ENCODE results near the gene HEG1. TPM values are rescaled to one million over a fixed set of nuclear protein-coding genes. Genes with fewer than 3 reads are reported as not detected.

The HEG1 gene
- polyA plus RNA-seq, 3 donors, result 0.28 to 4.2 (median 0.69) TPM

GRCh38 chr3:124935794-124936542 is 119.8 kb downstream of the HEG1 start:
- H3K27me3 ChIP-seq (ENCODE audit: control insufficient read depth in 2 of 2, insufficient read depth in 2 of 2, low read length in 2 of 2), result no peaks in the 10 kb centered on the region
- intact Hi-C loops (cut with micrococcal nuclease), result no loop called here
- WGBS (ENCODE audit: insufficient coverage), result no CpG with 5 or more reads among the region's 5 CpGs

GRCh38 chr3:124935264-124935663 is 120.5 kb downstream of the HEG1 start:
- no peak for DNase-seq
- Histone ChIP-seq H3K9ac (ENCODE audit: insufficient read depth, low read length, poor library complexity, severe bottlenecking) (no peak overlapping the region), H3K79me2 (ENCODE audit: insufficient read depth, low read length) (no peaks in the 10 kb centered on the region), H3K27me3 (ENCODE audit: control insufficient read depth in 2 of 2, insufficient read depth in 2 of 2, low read length in 2 of 2) (no peaks in the 10 kb centered on the region), H4K20me1 (ENCODE audit: insufficient read depth, low read length) (no peaks in the 10 kb centered on the region), H3K4me1 (ENCODE audit: control insufficient read depth in 1 of 2, insufficient read depth in 2 of 2, low read length in 2 of 2) (no peaks in the 10 kb centered on the region), H3K27ac (ENCODE audit: low read depth in 1 of 2, low read length in 2 of 2) (no peak overlapping the region), H2AFZ (ENCODE audit: insufficient read depth, low read depth, low read length, poor library complexity, severe bottlenecking) (no peak overlapping the region), H3K36me3 (replicated peaks in 1 of 2; ENCODE audit: control insufficient read depth in 1 of 2, insufficient read depth in 2 of 2, low read length in 2 of 2) (no peaks in the 10 kb centered on the region), H3K9me3 (replicated peaks in 1 of 2; ENCODE audit: control insufficient read depth in 1 of 2, insufficient read depth in 1 of 2, low read length in 2 of 2) (no peaks in the 10 kb centered on the region), H3K4me3 (replicated peaks in 1 of 3; ENCODE audit: low read depth in 2 of 3, low read length in 3 of 3) (no peak overlapping the region), H3K4me2 (replicated peaks; ENCODE audit: extremely low read depth, low read length, poor library complexity, severe bottlenecking) (no peak overlapping the region)
- Mint-ChIP-seq H3K27me3 (ENCODE audit: low read depth in 3 of 3) (peaks cover 0 to 12% (median 5%) of the 10 kb centered on the region in 3 donors), H3K36me3 (no peaks in the 10 kb centered on the region), H3K4me1 (peaks cover 3% of the 10 kb centered on the region), H3K4me3 (no peak overlapping the region), H3K27ac (no peak overlapping the region), H3K9me3 (peaks cover 0 to 3% (median 0%) of the 10 kb centered on the region in 7 donors)
- intact Hi-C loops (cut with micrococcal nuclease), result no loop called here
- TF ChIP-seq CTCF (IDR thresholded peaks at IDR 0.05), result no peak

More at GRCh38 chr3:124935794-124936542, 119.8 kb downstream of the HEG1 start:
- Mint-ChIP-seq H3K9me3 (peaks cover 0 to 3% (median 0%) of the 10 kb centered on the region in 7 donors), H3K4me1 (peaks cover 3% of the 10 kb centered on the region), H3K36me3 (no peaks in the 10 kb centered on the region), H3K27ac (peak overlapping the region in 1 of 7 donors; percentile 26), H3K4me3 (no peak overlapping the region), H3K27me3 (ENCODE audit: low read depth in 3 of 3) (peaks cover 0 to 12% (median 5%) of the 10 kb centered on the region in 3 donors)
- Histone ChIP-seq H2AFZ (ENCODE audit: insufficient read depth, low read depth, low read length, poor library complexity, severe bottlenecking) (no peak overlapping the region), H3K4me3 (replicated peaks in 1 of 3; ENCODE audit: low read depth in 2 of 3, low read length in 3 of 3) (no peak overlapping the region), H3K4me1 (ENCODE audit: control insufficient read depth in 1 of 2, insufficient read depth in 2 of 2, low read length in 2 of 2) (no peaks in the 10 kb centered on the region), H3K9ac (ENCODE audit: insufficient read depth, low read length, poor library complexity, severe bottlenecking) (no peak overlapping the region), H3K9me3 (replicated peaks in 1 of 2; ENCODE audit: control insufficient read depth in 1 of 2, insufficient read depth in 1 of 2, low read length in 2 of 2) (no peaks in the 10 kb centered on the region), H3K4me2 (replicated peaks; ENCODE audit: extremely low read depth, low read length, poor library complexity, severe bottlenecking) (no peak overlapping the region), H3K79me2 (ENCODE audit: insufficient read depth, low read length) (no peaks in the 10 kb centered on the region), H3K36me3 (replicated peaks in 1 of 2; ENCODE audit: control insufficient read depth in 1 of 2, insufficient read depth in 2 of 2, low read length in 2 of 2) (no peaks in the 10 kb centered on the region), H4K20me1 (ENCODE audit: insufficient read depth, low read length) (no peaks in the 10 kb centered on the region), H3K27ac (ENCODE audit: low read depth in 1 of 2, low read length in 2 of 2) (no peak overlapping the region)
- no peak for DNase-seq
- TF ChIP-seq CTCF (IDR thresholded peaks at IDR 0.05), result no peak

Measured in CD14-positive monocyte (primary cell).